Common myeloid progenitor, CD34-positive (primary cell): Measurements from ENCODE around the gene ADAMTS18.

ENCODE experiments used
- CTCF ChIA-PET: fragments of 350-600 bp; sonication (Branson Sonifier 250); formaldehyde crosslinking; loops from one replicate; lab custom pipeline; 2021; ENCODE audit warnings: antibody characterized with exemption; lab: Charles Lee
- POLR2A ChIA-PET: fragments of 350-600 bp; sonication (Branson Sonifier 250); formaldehyde crosslinking; loops from one replicate; lab custom pipeline; 2021; ENCODE audit warnings: antibody characterized with exemption; lab: Charles Lee
- DNase-seq, 3 donors: peaks; one replicate each; pipeline versions ENCODE4 v3.0.0 to v3.0.0-alpha.2; 2013
- H3K27ac ChIP-seq, 2 experiments: 1 replicate in 1 of 2; 2 replicates in 1 of 2; pipeline ENCODE4 v1.7.0; 2013; ENCODE audit warnings: inconsistent platforms in 2 of 2, low read length in 2 of 2, mild to moderate bottlenecking in 2 of 2, low read depth in 1 of 2, moderate library complexity in 1 of 2; ENCODE audit not compliant: severe bottlenecking in 2 of 2, insufficient read depth in 1 of 2, poor library complexity in 1 of 2
- H3K27me3 ChIP-seq, 5 experiments: replicated peaks in 2 of 5; 1 replicate in 3 of 5; 2 replicates in 2 of 5; pipeline versions ENCODE4 v1.6.1 to v1.7.0; 2013; ENCODE audit warnings: low read length in 4 of 5, mild to moderate bottlenecking in 2 of 5, moderate library complexity in 2 of 5, inconsistent platforms in 1 of 5; ENCODE audit not compliant: insufficient read depth in 5 of 5, control insufficient read depth in 4 of 5
- H3K36me3 ChIP-seq, 4 experiments: 1 replicate in 2 of 4; 2 replicates in 2 of 4; pipeline versions ENCODE4 v1.6.1 to v1.7.0; 2013; ENCODE audit warnings: low read length in 3 of 4, control low read depth in 1 of 4, mild to moderate bottlenecking in 1 of 4; ENCODE audit not compliant: control insufficient read depth in 4 of 4, insufficient read depth in 4 of 4
- H3K4me1 ChIP-seq, 4 experiments: 1 replicate in 3 of 4; 2 replicates in 1 of 4; pipeline versions ENCODE4 v1.6.1 to v1.7.1; 2013; ENCODE audit warnings: low read length in 3 of 4, mild to moderate bottlenecking in 3 of 4, control low read depth in 1 of 4, inconsistent platforms in 1 of 4, moderate library complexity in 1 of 4; ENCODE audit not compliant: control insufficient read depth in 4 of 4, insufficient read depth in 4 of 4; ENCODE audit errors: control extremely low read depth in 1 of 4
- H3K4me3 ChIP-seq, 7 experiments: 1 replicate in 4 of 7; 2 replicates in 3 of 7; pipeline versions ENCODE4 v1.5.1 to v1.7.0; 2013; ENCODE audit warnings: mild to moderate bottlenecking in 7 of 7, low read length in 6 of 7, moderate library complexity in 6 of 7, inconsistent platforms in 2 of 7, low read depth in 2 of 7, control low read depth in 1 of 7; ENCODE audit not compliant: insufficient read depth in 4 of 7, control insufficient read depth in 1 of 7; ENCODE audit errors: extremely low read depth in 1 of 7
- H3K9me3 ChIP-seq, 5 experiments: 1 replicate in 4 of 5; 2 replicates in 1 of 5; pipeline versions ENCODE4 v1.6.1 to v1.7.1; 2013; ENCODE audit warnings: low read length in 4 of 5, mild to moderate bottlenecking in 2 of 5, inconsistent platforms in 1 of 5, low read depth in 1 of 5, moderate library complexity in 1 of 5; ENCODE audit not compliant: control insufficient read depth in 4 of 5, insufficient read depth in 2 of 5; ENCODE audit errors: control extremely low read depth in 1 of 5
- WGBS: methylation state at CpG from one replicate; pipeline ENCODE4 v1.1.5; 2013; ENCODE audit not compliant: insufficient coverage; 5-methylcytosine and 5-hydroxymethylcytosine counted together

The ADAMTS18 gene

DNA sequence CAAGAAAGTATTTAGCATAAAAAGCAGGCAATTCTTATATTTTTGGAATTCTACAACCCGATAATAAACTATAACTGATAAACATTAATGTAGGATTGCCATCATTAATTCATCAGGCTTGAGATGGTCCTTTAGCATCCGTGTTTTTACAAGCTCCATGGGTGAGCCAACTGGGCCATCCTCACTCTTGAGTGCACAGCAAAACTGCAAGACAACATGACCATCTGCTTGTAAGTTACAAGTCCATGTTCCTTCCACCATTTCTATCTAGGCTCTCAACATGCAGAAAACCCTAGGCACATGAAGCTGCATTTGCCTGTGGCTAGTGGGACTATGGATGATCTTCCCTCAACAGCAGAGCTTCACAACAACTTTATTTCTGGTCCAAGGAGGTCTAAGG is 40.1 kb downstream of the ADAMTS18 start:
- H3K4me1 ChIP-seq, result no peaks in the 10 kb centered on the region
- H3K27me3 ChIP-seq, result no peaks in the 10 kb centered on the region
- POLR2A ChIA-PET, result no interaction called here
- no peaks in the 10 kb centered on the region for H3K9me3 ChIP-seq
- no peak overlapping the region for H3K27ac ChIP-seq
- no peaks in the 10 kb centered on the region for H3K36me3 ChIP-seq
- no peak overlapping the region for H3K4me3 ChIP-seq
- DNase-seq, result no peak
- 87% methylated on average over 1 of the region's 2 CpGs for WGBS
- CTCF ChIA-PET, result no interaction called here

DNA sequence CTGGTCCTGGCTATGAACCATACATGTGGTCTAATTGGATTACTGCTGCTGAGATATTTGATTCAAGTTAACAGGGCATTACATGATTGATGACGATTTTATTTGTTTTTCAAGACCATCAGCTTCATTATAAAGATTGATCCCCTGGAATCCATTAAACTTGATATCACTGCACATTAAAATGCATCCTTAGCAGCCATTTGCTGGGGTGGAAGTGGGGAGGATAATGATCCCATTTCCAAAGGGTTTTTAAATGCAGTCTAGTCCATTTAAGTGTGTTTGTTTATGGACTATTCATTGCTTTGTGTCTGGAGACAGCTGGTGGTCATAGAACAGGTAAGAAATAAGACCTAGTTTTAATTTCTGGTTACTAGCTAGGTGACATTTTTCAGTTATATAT is 40.9 kb downstream of the ADAMTS18 start:
- CTCF ChIA-PET, result no interaction called here
- POLR2A ChIA-PET, result no interaction called here

DNA sequence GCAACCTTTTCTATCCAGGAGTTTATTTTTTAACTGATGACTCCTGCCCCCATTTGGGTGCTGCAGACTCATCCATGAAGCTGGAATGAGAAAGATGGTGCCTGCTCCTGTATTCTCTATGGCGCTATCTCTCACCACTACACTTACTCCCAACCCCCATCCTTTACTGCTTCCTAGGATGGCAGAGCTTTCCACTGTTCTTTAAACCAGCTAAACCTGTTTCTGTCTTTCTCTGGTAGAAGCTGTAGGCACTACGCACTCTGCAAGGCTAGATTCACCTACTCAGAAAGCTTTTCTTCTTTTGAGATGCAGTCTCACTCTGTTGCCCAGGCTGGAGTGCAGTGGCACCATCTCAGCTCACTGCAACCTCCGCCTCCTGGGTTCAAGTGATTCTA is 47.0 kb downstream of the ADAMTS18 start:
- Histone ChIP-seq H3K27me3 (no peaks in the 10 kb centered on the region), H3K9me3 (no peaks in the 10 kb centered on the region), H3K36me3 (no peaks in the 10 kb centered on the region), H3K4me1 (no peaks in the 10 kb centered on the region), H3K4me3 (no peak overlapping the region), H3K27ac (no peak overlapping the region)
- 91% methylated on average over 3 of the region's 3 CpGs for WGBS
- DNase-seq, result no peak
- ChIA-PET CTCF (no interaction called here), POLR2A (no interaction called here)

More for the DNA sequence above, 40.9 kb downstream of the ADAMTS18 start:
- Histone ChIP-seq H3K4me3 (no peak overlapping the region), H3K9me3 (no peaks in the 10 kb centered on the region), H3K36me3 (no peaks in the 10 kb centered on the region), H3K27me3 (no peaks in the 10 kb centered on the region), H3K4me1 (no peaks in the 10 kb centered on the region), H3K27ac (no peak overlapping the region)
- no CpG with 5 or more reads among the region's 1 CpG for WGBS
- no peak for DNase-seq

DNA sequence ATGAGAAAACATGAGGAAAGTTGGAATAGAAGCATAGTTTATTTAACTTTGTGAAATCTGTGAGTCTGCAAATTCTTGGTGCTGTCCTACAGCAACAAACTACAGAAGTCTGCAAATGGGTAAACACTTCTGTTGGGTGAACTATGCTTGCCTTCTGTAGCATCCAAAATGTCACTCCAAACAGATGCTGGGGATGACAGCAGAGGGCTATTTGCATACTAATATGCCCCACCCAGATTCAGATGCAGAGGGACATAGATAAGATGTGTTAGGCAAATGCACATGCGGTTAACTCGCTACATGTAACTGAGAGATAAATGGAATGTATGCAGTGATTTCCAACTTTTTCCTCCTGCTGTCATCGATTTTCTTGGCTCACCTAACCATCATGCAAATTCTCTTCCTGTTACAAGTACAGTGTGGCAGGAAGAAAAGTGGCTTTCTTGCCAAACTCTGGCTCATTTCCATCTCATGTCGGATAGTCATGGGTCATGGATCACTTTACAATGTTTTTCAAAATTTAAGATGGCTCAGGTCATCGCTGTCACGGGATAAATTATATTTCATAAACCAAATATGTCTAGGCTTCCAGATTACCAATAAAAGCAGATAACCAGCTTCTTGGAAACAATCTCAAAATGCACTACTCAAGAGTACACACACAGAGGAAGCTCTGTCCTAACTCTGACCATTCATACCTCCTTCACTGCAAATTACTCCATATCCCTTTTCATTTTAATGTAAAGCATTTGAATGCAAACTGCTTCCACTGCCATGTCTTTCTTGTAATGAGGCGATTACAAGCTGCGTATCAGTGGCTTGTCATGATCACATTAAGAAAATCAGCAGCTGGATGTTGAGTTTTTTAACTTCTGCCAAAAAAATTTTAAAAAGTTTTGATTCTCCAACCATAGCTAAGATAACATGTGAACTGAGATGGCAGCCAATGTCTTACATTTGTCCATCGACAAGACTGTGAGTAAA is 47.7 kb downstream of the ADAMTS18 start:
- ChIA-PET POLR2A (no interaction called here), CTCF (no interaction called here)
- no peak for DNase-seq
- Histone ChIP-seq H3K27ac (no peak overlapping the region), H3K27me3 (no peaks in the 10 kb centered on the region), H3K4me1 (no peaks in the 10 kb centered on the region), H3K36me3 (no peaks in the 10 kb centered on the region), H3K4me3 (no peak overlapping the region), H3K9me3 (no peaks in the 10 kb centered on the region)
- WGBS, result 92% methylated on average over 5 of the region's 9 CpGs

DNA sequence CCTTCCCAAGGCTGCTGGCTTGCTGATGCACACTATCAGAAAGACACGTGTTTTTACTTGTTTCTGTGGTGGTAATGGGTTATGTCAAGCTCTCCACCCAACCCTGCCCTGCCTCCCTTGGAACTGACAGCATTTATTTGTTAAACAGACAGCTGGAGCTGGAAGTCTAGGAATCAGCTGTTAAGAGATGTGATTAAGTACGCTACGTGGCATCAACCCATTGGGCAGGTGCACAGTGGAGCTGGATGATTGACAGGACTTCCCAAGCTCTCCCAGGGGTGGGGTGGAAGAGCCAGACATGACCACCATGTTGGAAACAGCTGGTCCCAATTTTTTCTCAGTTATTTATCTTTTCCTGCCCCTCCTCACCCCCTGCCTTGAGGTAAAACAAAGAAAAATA is 49.4 kb downstream of the ADAMTS18 start:
- no peaks in the 10 kb centered on the region for H3K9me3 ChIP-seq
- DNase-seq, result no peak
- POLR2A ChIA-PET, result no interaction called here
- no peaks in the 10 kb centered on the region for H3K27me3 ChIP-seq
- 83% methylated on average over 2 of the region's 3 CpGs for WGBS
- no peak overlapping the region for H3K27ac ChIP-seq
- CTCF ChIA-PET, result no interaction called here
- no peaks in the 10 kb centered on the region for H3K4me1 ChIP-seq
- no peak overlapping the region for H3K4me3 ChIP-seq
- no peaks in the 10 kb centered on the region for H3K36me3 ChIP-seq

DNA sequence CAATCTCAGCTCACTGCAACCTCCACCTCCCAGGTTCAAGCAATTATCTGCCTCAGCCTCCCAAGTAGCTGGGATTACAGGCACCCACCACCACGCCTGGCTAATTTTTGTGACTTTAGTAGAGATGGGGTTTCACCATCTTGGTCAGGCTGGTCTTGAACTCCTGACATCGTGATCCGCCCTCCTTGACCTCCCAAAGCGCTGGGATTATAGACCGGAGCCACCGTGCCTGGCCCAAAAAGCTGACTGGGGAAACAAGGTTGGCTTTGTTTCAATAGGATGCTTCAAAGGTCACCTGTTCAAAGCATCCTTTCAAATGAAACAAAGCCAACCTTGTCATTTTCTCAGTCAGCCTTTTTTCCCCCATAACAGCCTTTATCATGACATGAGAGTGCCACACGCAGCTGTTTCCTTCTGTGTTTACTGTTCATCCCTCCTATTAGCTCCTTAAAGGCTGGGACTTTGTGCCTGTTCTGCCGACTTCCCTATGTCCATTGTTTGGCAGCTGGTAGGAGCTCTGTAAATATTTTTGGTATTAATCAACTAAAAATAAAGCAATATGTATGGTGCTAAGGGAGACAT is 51.1 kb downstream of the ADAMTS18 start:
- POLR2A ChIA-PET, result interaction anchor here (0.6 kb wide), 1 partner anchor 38 kb away, joined by 3 read pairs; no protein-coding TSS in a partner anchor
- H3K4me3 ChIP-seq, result no peak overlapping the region
- H3K4me1 ChIP-seq, result no peaks in the 10 kb centered on the region
- H3K27me3 ChIP-seq, result no peaks in the 10 kb centered on the region
- H3K27ac ChIP-seq, result no peak overlapping the region
- DNase-seq, result no peak
- H3K36me3 ChIP-seq, result no peaks in the 10 kb centered on the region
- no peaks in the 10 kb centered on the region for H3K9me3 ChIP-seq
- WGBS, result 98% methylated on average over 7 of the region's 8 CpGs
- CTCF ChIA-PET, result no interaction called here

DNA sequence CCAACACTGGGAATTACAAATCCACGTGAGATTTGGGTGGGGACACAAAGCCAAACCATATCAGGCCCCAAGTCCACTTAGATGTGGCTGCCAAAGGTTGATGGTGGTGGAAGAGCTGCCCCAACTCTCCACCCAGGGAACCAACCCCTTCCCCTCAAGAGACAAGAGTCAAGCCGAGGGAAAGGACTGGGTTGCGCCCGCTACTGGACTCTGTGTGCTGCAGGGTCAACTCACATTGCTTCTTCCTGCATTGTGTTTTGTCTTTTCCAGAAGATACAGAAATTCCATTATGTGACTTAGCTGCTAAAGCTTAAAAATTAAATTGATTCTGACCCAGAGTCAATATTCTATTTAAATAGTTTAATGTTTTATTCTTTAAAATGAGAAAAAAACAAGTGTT is 58.5 kb downstream of the ADAMTS18 start:
- DNase-seq, result peak; percentile 0 to 4 (median 2)
- CTCF ChIA-PET, result no interaction called here
- no peak overlapping the region for H3K4me3 ChIP-seq
- no peaks in the 10 kb centered on the region for H3K4me1 ChIP-seq
- no peaks in the 10 kb centered on the region for H3K36me3 ChIP-seq
- 54% methylated on average over 2 of the region's 4 CpGs for WGBS
- H3K27me3 ChIP-seq, result peaks cover 0 to 1% (median 0%) of the 10 kb centered on the region in 5 experiments
- H3K27ac ChIP-seq, result no peak overlapping the region
- POLR2A ChIA-PET, result no interaction called here
- no peaks in the 10 kb centered on the region for H3K9me3 ChIP-seq
